BE2C (cell line): ENCODE data around the gene NRIP2.

Source experiments
- DNase-seq: peaks from one replicate; pipeline ENCODE4 v3.0.0-alpha.2; 2020
- H3K27me3 ChIP-seq: fragments of 250-450 bp; sonication (Bioruptor Pico); 2 replicates; pipeline ENCODE4 v1.5.1; 2020; ENCODE audit warnings: mild to moderate bottlenecking
- H3K36me3 ChIP-seq: fragments of 250-450 bp; sonication (Bioruptor Pico); 2 replicates; pipeline ENCODE4 v1.5.1; 2020; ENCODE audit warnings: mild to moderate bottlenecking
- H3K4me1 ChIP-seq: fragments of 250-450 bp; sonication (Bioruptor Pico); 2 replicates; pipeline ENCODE4 v1.5.1; 2020
- H3K4me3 ChIP-seq: 2 replicates; pipeline ENCODE4 v1.5.1; 2011; ENCODE audit warnings: low read depth, low read length
- H3K9me3 ChIP-seq: fragments of 250-450 bp; sonication (Bioruptor Pico); 2 replicates; pipeline ENCODE4 v1.5.1; 2020
- TF ChIP-seq, protein P1 (sequence below): IDR thresholded peaks from 2 replicates; pipeline ENCODE4 v1.5.1; 2012; ENCODE audit warnings: mild to moderate bottlenecking, low read depth, low read length

The NRIP2 gene

DNA sequence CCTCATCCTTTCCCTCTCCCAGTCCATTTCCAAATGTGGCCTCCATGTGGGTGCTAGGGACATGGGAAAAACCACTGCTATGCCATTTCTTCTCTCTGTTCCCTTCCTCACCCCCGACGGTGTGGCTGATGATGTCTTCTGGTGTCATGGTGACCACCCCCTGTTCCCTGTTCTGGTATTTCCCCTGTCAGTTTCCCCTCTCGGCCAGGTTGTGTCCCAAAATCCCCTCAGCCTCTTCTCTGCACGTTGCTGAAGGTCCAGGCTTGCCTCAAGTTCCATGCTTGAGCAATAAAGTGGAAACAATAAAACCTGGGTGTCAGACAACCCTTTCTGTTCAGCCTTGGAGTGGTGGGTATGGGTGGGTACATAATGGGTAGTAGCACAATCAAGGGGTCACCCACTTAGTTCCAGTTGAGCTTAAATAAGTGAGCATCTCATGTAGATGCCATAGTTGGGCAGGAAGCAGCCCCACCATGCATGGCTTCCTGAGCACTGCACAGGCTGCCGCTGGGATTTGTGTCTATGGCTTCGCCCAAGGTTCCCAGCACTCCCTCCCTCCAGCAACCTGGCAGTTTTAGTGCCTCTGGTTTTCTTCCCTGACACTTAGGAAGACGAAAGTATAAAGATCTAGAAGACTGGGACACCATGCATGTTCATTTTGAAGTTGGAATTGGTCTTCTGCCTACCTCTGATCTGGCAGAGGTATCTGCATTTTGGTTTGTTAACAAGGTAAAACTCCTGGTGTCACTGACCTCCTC is 31.0 kb downstream of the NRIP2 start:
- DNase-seq = no peak
- TF ChIP-seq, protein P1, sequence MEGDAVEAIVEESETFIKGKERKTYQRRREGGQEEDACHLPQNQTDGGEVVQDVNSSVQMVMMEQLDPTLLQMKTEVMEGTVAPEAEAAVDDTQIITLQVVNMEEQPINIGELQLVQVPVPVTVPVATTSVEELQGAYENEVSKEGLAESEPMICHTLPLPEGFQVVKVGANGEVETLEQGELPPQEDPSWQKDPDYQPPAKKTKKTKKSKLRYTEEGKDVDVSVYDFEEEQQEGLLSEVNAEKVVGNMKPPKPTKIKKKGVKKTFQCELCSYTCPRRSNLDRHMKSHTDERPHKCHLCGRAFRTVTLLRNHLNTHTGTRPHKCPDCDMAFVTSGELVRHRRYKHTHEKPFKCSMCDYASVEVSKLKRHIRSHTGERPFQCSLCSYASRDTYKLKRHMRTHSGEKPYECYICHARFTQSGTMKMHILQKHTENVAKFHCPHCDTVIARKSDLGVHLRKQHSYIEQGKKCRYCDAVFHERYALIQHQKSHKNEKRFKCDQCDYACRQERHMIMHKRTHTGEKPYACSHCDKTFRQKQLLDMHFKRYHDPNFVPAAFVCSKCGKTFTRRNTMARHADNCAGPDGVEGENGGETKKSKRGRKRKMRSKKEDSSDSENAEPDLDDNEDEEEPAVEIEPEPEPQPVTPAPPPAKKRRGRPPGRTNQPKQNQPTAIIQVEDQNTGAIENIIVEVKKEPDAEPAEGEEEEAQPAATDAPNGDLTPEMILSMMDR = no peak
- H3K36me3 ChIP-seq = peaks cover 68% of the 10 kb centered on the region

DNA sequence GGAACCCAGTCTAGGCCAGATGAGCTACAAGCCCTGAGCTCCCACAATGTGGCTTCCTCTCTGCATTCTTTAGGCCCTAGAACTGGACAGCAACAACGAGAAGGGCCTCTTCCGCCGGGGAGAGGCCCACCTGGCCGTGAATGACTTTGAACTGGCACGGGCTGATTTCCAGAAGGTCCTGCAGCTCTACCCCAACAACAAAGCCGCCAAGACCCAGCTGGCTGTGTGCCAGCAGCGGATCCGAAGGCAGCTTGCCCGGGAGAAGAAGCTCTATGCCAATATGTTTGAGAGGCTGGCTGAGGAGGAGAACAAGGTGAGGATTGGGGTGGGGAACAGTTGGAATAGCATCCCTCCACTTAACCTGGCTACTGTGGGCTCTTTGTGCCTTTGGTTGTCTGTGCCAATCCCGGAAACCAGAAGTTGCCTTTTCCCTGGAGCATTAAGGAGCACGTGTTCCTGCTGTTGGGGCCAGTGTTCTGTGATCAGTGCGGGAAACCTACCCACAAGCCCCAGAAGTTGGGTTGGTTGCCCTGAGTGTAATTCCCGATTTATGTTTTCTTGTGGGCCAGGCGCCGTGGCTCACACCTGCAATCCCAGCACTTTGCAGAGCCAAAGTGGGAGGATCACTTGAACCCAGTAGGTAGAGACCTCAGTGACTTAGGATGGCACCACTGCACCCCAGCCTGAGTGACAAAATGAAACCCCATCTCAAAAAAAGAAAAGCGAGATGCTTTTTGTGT is 33.6 kb downstream of the NRIP2 start:
- DNase-seq = no peak
- no peaks in the 10 kb centered on the region for H3K27me3 ChIP-seq
- H3K4me1 ChIP-seq = peaks cover 4% of the 10 kb centered on the region; the same call in 1 of the 2 replicates
- TF ChIP-seq, protein P1 = no peak
- no peak overlapping the region for H3K4me3 ChIP-seq
- no peaks in the 10 kb centered on the region for H3K9me3 ChIP-seq
- H3K36me3 ChIP-seq = peaks cover 94% of the 10 kb centered on the region

More for the DNA sequence above, 31.0 kb downstream of the NRIP2 start:
- no peak overlapping the region for H3K4me3 ChIP-seq
- H3K9me3 ChIP-seq = no peaks in the 10 kb centered on the region
- H3K27me3 ChIP-seq = no peaks in the 10 kb centered on the region
- H3K4me1 ChIP-seq = no peaks in the 10 kb centered on the region; the same call in 1 of the 2 replicates

DNA sequence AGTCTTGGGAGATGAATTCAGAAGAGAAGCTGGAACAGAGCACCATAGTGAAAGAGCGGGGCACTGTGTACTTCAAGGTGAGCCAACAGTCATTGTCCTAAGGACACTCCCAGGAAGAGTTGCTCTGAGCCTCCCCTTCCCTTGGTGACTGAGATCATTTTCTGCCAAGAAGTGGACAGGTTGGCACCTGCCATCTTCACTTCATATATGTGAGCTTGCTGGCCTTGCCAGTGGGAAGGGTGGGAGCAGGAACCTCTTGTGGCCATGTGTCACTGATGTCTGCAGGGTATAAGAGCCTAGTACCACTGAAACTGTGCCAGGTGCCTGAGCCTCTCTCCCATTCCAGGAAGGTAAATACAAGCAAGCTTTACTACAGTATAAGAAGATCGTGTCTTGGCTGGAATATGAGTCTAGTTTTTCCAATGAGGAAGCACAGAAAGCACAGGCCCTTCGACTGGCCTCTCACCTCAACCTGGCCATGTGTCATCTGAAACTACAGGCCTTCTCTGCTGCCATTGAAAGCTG is 34.7 kb downstream of the NRIP2 start:
- H3K27me3 ChIP-seq = no peaks in the 10 kb centered on the region
- TF ChIP-seq, protein P1 = no peak
- H3K4me1 ChIP-seq = peaks cover 4% of the 10 kb centered on the region; the same call in 1 of the 2 replicates
- no peak for DNase-seq
- peaks cover 92% of the 10 kb centered on the region for H3K36me3 ChIP-seq
- H3K4me3 ChIP-seq = no peak overlapping the region
- H3K9me3 ChIP-seq = no peaks in the 10 kb centered on the region

DNA sequence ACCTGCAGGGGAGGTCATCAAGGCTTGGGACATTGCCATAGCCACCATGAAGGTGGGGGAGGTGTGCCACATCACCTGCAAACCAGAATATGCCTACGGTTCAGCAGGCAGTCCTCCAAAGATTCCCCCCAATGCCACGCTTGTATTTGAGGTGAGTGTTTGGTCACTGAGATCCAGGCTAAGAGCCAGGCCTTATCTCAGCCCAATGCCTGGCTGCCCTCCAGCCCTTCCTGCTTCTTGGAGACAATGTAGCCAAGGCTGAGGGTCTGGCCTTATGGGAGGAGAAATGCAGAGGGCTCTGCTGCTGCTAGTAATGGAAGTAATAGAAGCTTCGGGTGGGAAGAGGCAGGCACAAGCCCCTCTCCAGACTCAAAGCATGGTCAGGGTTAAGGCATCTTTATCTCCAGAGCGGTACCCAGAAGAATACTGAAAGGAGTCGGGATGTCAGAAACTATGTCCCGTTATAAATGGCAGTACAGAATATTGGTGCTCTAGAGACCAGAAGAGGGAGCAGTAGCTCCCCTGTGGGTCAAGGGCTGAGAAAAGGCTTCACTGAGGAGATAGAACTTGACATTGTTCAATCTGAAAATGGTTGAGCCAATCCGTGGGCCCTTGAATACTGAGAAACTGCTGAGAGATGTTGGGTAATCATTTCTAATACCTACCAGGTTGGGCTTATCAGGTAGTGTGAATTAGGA is 37.0 kb downstream of the NRIP2 start:
- no peak for DNase-seq
- H3K9me3 ChIP-seq = no peaks in the 10 kb centered on the region
- H3K36me3 ChIP-seq = peaks cover 69% of the 10 kb centered on the region
- no peak overlapping the region for H3K4me3 ChIP-seq
- H3K27me3 ChIP-seq = no peaks in the 10 kb centered on the region
- H3K4me1 ChIP-seq = peaks cover 4% of the 10 kb centered on the region; the same call in 1 of the 2 replicates
- TF ChIP-seq, protein P1 = peak; percentile 11

DNA sequence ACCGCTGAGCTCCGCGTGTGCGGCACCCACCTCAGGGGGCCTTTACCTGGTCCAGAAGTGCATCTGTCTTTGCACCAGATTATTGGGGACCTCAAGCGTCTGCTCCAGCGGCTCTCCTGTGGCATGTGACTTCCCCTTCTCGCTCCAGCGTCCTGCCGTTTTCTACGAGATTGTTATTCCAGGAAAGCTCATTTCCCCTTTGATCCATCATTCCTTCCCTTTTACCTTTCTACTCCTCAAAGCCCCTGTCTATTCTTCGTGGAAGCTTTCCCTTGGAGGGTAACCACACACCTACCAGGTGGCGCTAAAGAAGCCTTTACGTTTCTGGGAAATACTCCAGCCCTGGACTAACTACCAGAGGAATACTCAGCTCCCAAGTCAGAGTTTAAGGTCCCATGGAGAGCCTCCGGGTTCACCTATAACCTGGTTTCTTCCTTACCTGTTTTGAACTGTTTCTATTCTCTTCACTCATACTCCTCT is 38.6 kb downstream of the NRIP2 start:
- no peak for DNase-seq
- TF ChIP-seq, protein P1 = no peak
- H3K27me3 ChIP-seq = no peaks in the 10 kb centered on the region
- H3K4me3 ChIP-seq = peak overlapping the region; percentile 94
- H3K4me1 ChIP-seq = peaks cover 4% of the 10 kb centered on the region; the same call in 1 of the 2 replicates
- no peaks in the 10 kb centered on the region for H3K9me3 ChIP-seq
- peaks cover 53% of the 10 kb centered on the region for H3K36me3 ChIP-seq
